ENCODE data around the gene KRT6A. TPM values are rescaled to one million over a fixed set of nuclear protein-coding genes. Genes with fewer than 3 reads are reported as not detected.

Gene KRT6A
- total RNA-seq, 2 donors from 2014 or later, result 5.9 to 13.6 TPM

GRCh38 chr12:52529846-52530245, 36.8 kb upstream of the KRT6A start:
- Histone ChIP-seq H3K9me3 (no peaks in the 10 kb centered on the region), H3K36me3 (no peaks in the 10 kb centered on the region), H3K4me1 (replicated peaks) (no peaks in the 10 kb centered on the region), H3K4me3 (no peak overlapping the region), H3K27ac (no peak overlapping the region), H3K27me3 (replicated peaks; ENCODE audit: insufficient read depth) (no peaks in the 10 kb centered on the region)
- no peak for TF ChIP-seq POLR2A (IDR thresholded peaks at IDR 0.05)
- TF ChIP-seq CTCF (IDR thresholded peaks at IDR 0.05), result no peak
- TF ChIP-seq POLR2AphosphoS5 (IDR thresholded peaks at IDR 0.05), result no peak
- WGBS, result 94% methylated on average over 9 of the region's 9 CpGs
- intact Hi-C loops (cut with DNase I), result no loop called here
- DNase-seq (ENCODE audit: low spot score), result no peak

GRCh38 chr12:52529417-52529816, 36.4 kb upstream of the KRT6A start:
- Histone ChIP-seq H3K4me3 (no peak overlapping the region), H3K9me3 (no peaks in the 10 kb centered on the region), H3K4me1 (replicated peaks) (no peaks in the 10 kb centered on the region), H3K27me3 (replicated peaks; ENCODE audit: insufficient read depth) (no peaks in the 10 kb centered on the region), H3K27ac (no peak overlapping the region), H3K36me3 (no peaks in the 10 kb centered on the region)
- TF ChIP-seq POLR2A (IDR thresholded peaks at IDR 0.05) (no peak), POLR2AphosphoS5 (IDR thresholded peaks at IDR 0.05) (no peak), CTCF (IDR thresholded peaks at IDR 0.05) (no peak)
- intact Hi-C loops (cut with DNase I), result no loop called here
- WGBS, result 97% methylated on average over 2 of the region's 2 CpGs
- no peak for DNase-seq (ENCODE audit: low spot score)

GRCh38 chr12:52528641-52529143, 35.6 kb upstream of the KRT6A start:
- 73% methylated on average over 8 of the region's 8 CpGs for WGBS
- DNase-seq (ENCODE audit: low spot score), result no peak

GRCh38 chr12:52527121-52527800, 34.2 kb upstream of the KRT6A start:
- no peaks in the 10 kb centered on the region for H3K36me3 ChIP-seq
- peak overlapping the region in 1 of 2 donors; percentile 46 for H3K27ac ChIP-seq
- H3K27me3 ChIP-seq (replicated peaks; ENCODE audit: insufficient read depth), result no peaks in the 10 kb centered on the region
- intact Hi-C loops (cut with DNase I), result no loop called here
- no peaks in the 10 kb centered on the region for H3K9me3 ChIP-seq
- 82% methylated on average over 4 of the region's 4 CpGs for WGBS
- TF ChIP-seq POLR2A (IDR thresholded peaks at IDR 0.05) (no peak), POLR2AphosphoS5 (IDR thresholded peaks at IDR 0.05) (no peak), CTCF (IDR thresholded peaks at IDR 0.05) (no peak)
- no peak overlapping the region for H3K4me3 ChIP-seq
- H3K4me1 ChIP-seq (replicated peaks), result no peaks in the 10 kb centered on the region
- DNase-seq (ENCODE audit: low spot score), result no peak

More at GRCh38 chr12:52528641-52529143, 35.6 kb upstream of the KRT6A start:
- Histone ChIP-seq H3K27ac (no peak overlapping the region), H3K9me3 (no peaks in the 10 kb centered on the region), H3K4me1 (replicated peaks) (no peaks in the 10 kb centered on the region), H3K4me3 (no peak overlapping the region), H3K36me3 (no peaks in the 10 kb centered on the region), H3K27me3 (replicated peaks; ENCODE audit: insufficient read depth) (no peaks in the 10 kb centered on the region)
- no peak for TF ChIP-seq CTCF (IDR thresholded peaks at IDR 0.05)
- no peak for TF ChIP-seq POLR2A (IDR thresholded peaks at IDR 0.05)
- no peak for TF ChIP-seq POLR2AphosphoS5 (IDR thresholded peaks at IDR 0.05)
- intact Hi-C loops (cut with DNase I), result no loop called here

- no peak for TF ChIP-seq POLR2AphosphoS5 (IDR thresholded peaks at IDR 0.05)
- WGBS, result 90% methylated on average over 8 of the region's 8 CpGs
- Histone ChIP-seq H3K27me3 (replicated peaks; ENCODE audit: insufficient read depth) (no peaks in the 10 kb centered on the region), H3K36me3 (no peaks in the 10 kb centered on the region), H3K4me3 (no peak overlapping the region), H3K9me3 (no peaks in the 10 kb centered on the region), H3K4me1 (replicated peaks) (no peaks in the 10 kb centered on the region), H3K27ac (peak overlapping the region in 1 of 2 donors; percentile 46)
- intact Hi-C loops (cut with DNase I), result no loop called here
- DNase-seq (ENCODE audit: low spot score), result no peak
These were observed 33.5 kb upstream of the KRT6A start for GRCh38 chr12:52526511-52526951.

All from prostate gland (tissue), 2 donors.